GM19193 (cell line): ENCODE results near the gene ABHD1.

Source experiments
- POLR2A ChIP-seq: IDR thresholded peaks from 4 replicates; pipeline ENCODE4 v1.6.1; 2011; ENCODE audit not compliant: insufficient read depth, insufficient read length; ENCODE audit errors: extremely low read depth

ABHD1 gene

GRCh38 chr2:27123302-27124150, at the start of gene ABHD1:
Gene ABHD1, plus strand, starts transcription at chr2:27123815. Its CDS starts 134 bp downstream, at chr2:27123949.
- no peak for TF ChIP-seq POLR2A

- no peak for TF ChIP-seq POLR2A
These were observed 48.7 kb upstream of the ABHD1 start for GRCh38 chr2:27074738-27075565.

- no peak for TF ChIP-seq POLR2A
These were observed 47.3 kb upstream of the ABHD1 start for GRCh38 chr2:27076323-27076722.

- TF ChIP-seq POLR2A = no peak
These were observed 46.4 kb upstream of the ABHD1 start for GRCh38 chr2:27077231-27077630.

GRCh38 chr2:27078267-27079194, 45.1 kb upstream of the ABHD1 start, which contains the start of gene EMILIN1:
Gene EMILIN1, plus strand, starts transcription at chr2:27078615. Its CDS starts 451 bp downstream, at chr2:27079066.
- no peak for TF ChIP-seq POLR2A

GRCh38 chr2:27079233-27080139, 44.1 kb upstream of the ABHD1 start:
- TF ChIP-seq POLR2A = no peak

- TF ChIP-seq POLR2A = no peak
These were observed 43.5 kb upstream of the ABHD1 start for GRCh38 chr2:27080140-27080469.

- no peak for TF ChIP-seq POLR2A
These were observed 43.0 kb upstream of the ABHD1 start for GRCh38 chr2:27080603-27080936.

- no peak for TF ChIP-seq POLR2A
These were observed 41.4 kb upstream of the ABHD1 start for GRCh38 chr2:27081984-27082772.

GRCh38 chr2:27082773-27083409, 40.7 kb upstream of the ABHD1 start:
- TF ChIP-seq POLR2A = no peak

- TF ChIP-seq POLR2A = no peak
These were observed 40.0 kb upstream of the ABHD1 start for GRCh38 chr2:27083410-27084296.
